H1 (cell line): Measurements from ENCODE around the gene BNC2. TPM values are rescaled to one million over a fixed set of nuclear protein-coding genes. Genes with fewer than 3 reads are reported as not detected.

Experiments
- CTCF ChIA-PET: fragments of 300-600 bp; sonication (Branson Sonifier 250); formaldehyde crosslinking; loops from one replicate; lab custom pipeline; 2021; ENCODE audit not compliant: partially characterized antibody; lab: Charles Lee
- POLR2A ChIA-PET: fragments of 300-600 bp; sonication (Branson Sonifier 250); formaldehyde crosslinking; loops from one replicate; lab custom pipeline; 2021; ENCODE audit warnings: inconsistent platforms; ENCODE audit not compliant: partially characterized antibody; lab: Charles Lee
- DNase-seq, 2 experiments: peaks; one replicate each; pipeline versions ENCODE4 v3.0.0 to v3.0.0-alpha.2; 2010 to 2022; ENCODE audit warnings: low spot score in 2 of 2, low read depth in 1 of 2, mixed read lengths in 1 of 2
- FAIRE-seq: peaks from 2 replicates; lab custom pipeline; 2011; peaks lifted over from hg19 to GRCh38; lab: Jason Lieb, UNC
- H2AFZ ChIP-seq: 2 replicates; pipeline ENCODE4 v1.8.1; 2012; ENCODE audit warnings: low read length, inconsistent platforms
- H2AK5ac ChIP-seq: 2 replicates; pipeline ENCODE4 v1.6.1; 2013; ENCODE audit warnings: low read depth, low read length
- H2BK120ac ChIP-seq: replicated peaks from 2 replicates; pipeline ENCODE3; 2013; ENCODE audit warnings: low read depth, low read length, inconsistent platforms
- H2BK12ac ChIP-seq: 2 replicates; pipeline ENCODE4 v1.6.1; 2013; ENCODE audit warnings: low read depth, low read length
- H2BK15ac ChIP-seq: 2 replicates; pipeline ENCODE4 v1.6.1; 2013; ENCODE audit warnings: low read length
- H2BK20ac ChIP-seq: 2 replicates; pipeline ENCODE4 v1.6.1; 2013; ENCODE audit warnings: low read length
- H2BK5ac ChIP-seq: 2 replicates; pipeline ENCODE4 v1.6.1; 2013; ENCODE audit warnings: low read depth, low read length
- H3K14ac ChIP-seq: 2 replicates; pipeline ENCODE4 v1.6.1; 2013; ENCODE audit warnings: inconsistent platforms; ENCODE audit not compliant: insufficient read length
- H3K18ac ChIP-seq: 2 replicates; pipeline ENCODE4 v1.6.1; 2013; ENCODE audit warnings: low read length; ENCODE audit errors: extremely low read depth
- H3K23ac ChIP-seq: 2 replicates; pipeline ENCODE4 v1.6.1; 2013; ENCODE audit warnings: inconsistent platforms; ENCODE audit not compliant: insufficient read length
- H3K23me2 ChIP-seq: 2 replicates; pipeline ENCODE4 v1.6.1; 2013; ENCODE audit warnings: low read depth, low read length
- H3K27ac ChIP-seq: 2 replicates; pipeline ENCODE4 v1.6.1; 2011; ENCODE audit warnings: low read depth, low read length, inconsistent platforms
- H3K27me3 ChIP-seq, 4 experiments: replicated peaks in 1 of 4; 1 replicate in 1 of 4; 2 replicates in 3 of 4; pipeline versions ENCODE4 v1.6.1 to v1.8.1; 2011 to 2013; ENCODE audit warnings: low read length in 3 of 4, mild to moderate bottlenecking in 3 of 4, inconsistent platforms in 2 of 4, mixed read lengths in 2 of 4, moderate library complexity in 1 of 4; ENCODE audit not compliant: control insufficient read depth in 3 of 4, insufficient read depth in 3 of 4; ENCODE audit errors: extremely low read depth in 1 of 4
- H3K36me3 ChIP-seq, 4 experiments: 2 replicates each; pipeline versions ENCODE4 v1.6.1 to v1.8.1; 2011 to 2013; ENCODE audit warnings: mild to moderate bottlenecking in 4 of 4, low read length in 3 of 4, moderate library complexity in 2 of 4, control low read depth in 1 of 4, inconsistent platforms in 1 of 4; ENCODE audit not compliant: insufficient read depth in 4 of 4, control insufficient read depth in 2 of 4
- H3K4ac ChIP-seq: replicated peaks from 2 replicates; pipeline ENCODE3; 2013; ENCODE audit warnings: low read length, low read depth, mixed read lengths, inconsistent platforms; ENCODE audit not compliant: insufficient read length
- H3K4me1 ChIP-seq, 4 experiments: replicated peaks in 1 of 4; 1 replicate in 1 of 4; 2 replicates in 3 of 4; pipeline versions ENCODE4 v1.6.1 to v1.8.1; 2011 to 2013; ENCODE audit warnings: low read length in 3 of 4, inconsistent platforms in 2 of 4, mixed read lengths in 1 of 4; ENCODE audit not compliant: insufficient read depth in 4 of 4, control insufficient read depth in 3 of 4
- H3K4me2 ChIP-seq, 2 experiments: 2 replicates each; pipeline versions ENCODE4 v1.6.1 to v1.8.1; 2011 to 2013; ENCODE audit warnings: low read depth in 2 of 2, low read length in 2 of 2, control low read depth in 1 of 2, inconsistent platforms in 1 of 2, mild to moderate bottlenecking in 1 of 2; ENCODE audit not compliant: insufficient read depth in 1 of 2
- H3K4me3 ChIP-seq, 4 experiments: fragments of 200-600, 300-600 bp in 1 of 4; sonication (generic), shearing (Covaris generic), sonication (Bioruptor Twin) in 1 of 4; 2 replicates each; pipeline versions ENCODE4 v1.5.1 to v1.8.1; 2011 to 2016; ENCODE audit warnings: low read length in 4 of 4, low read depth in 3 of 4, control low read depth in 2 of 4, inconsistent platforms in 2 of 4, mild to moderate bottlenecking in 2 of 4, mixed read lengths in 1 of 4, moderate library complexity in 1 of 4; ENCODE audit not compliant: insufficient read depth in 2 of 4; ENCODE audit errors: extremely low read depth in 1 of 4
- H3K56ac ChIP-seq: replicated peaks from 2 replicates; pipeline ENCODE3; 2013; ENCODE audit warnings: low read depth, mild to moderate bottlenecking, mixed read lengths, low read length, inconsistent platforms; ENCODE audit not compliant: insufficient read length
- H3K79me1 ChIP-seq: 2 replicates; pipeline ENCODE4 v1.6.1; 2013; ENCODE audit warnings: low read depth, low read length, control low read depth
- H3K79me2 ChIP-seq, 2 experiments: 2 replicates each; pipeline versions ENCODE4 v1.6.1 to v1.8.1; 2012 to 2013; ENCODE audit warnings: low read length in 2 of 2, mild to moderate bottlenecking in 2 of 2, inconsistent platforms in 1 of 2; ENCODE audit not compliant: insufficient read depth in 2 of 2, control insufficient read depth in 1 of 2
- H3K9ac ChIP-seq, 4 experiments: replicated peaks in 1 of 4; 1 replicate in 1 of 4; 2 replicates in 3 of 4; pipeline versions ENCODE4 v1.6.1 to v1.8.1; 2011 to 2013; ENCODE audit warnings: low read depth in 3 of 4, low read length in 3 of 4, control low read depth in 2 of 4, mild to moderate bottlenecking in 2 of 4, moderate library complexity in 2 of 4, inconsistent platforms in 1 of 4; ENCODE audit errors: extremely low read depth in 1 of 4
- H3K9me3 ChIP-seq, 2 experiments: 2 replicates each; pipeline versions ENCODE4 v1.6.1 to v1.8.1; 2012 to 2013; ENCODE audit warnings: mild to moderate bottlenecking in 2 of 2, moderate library complexity in 2 of 2, control low read depth in 1 of 2, inconsistent platforms in 1 of 2, low read depth in 1 of 2, low read length in 1 of 2, mixed read lengths in 1 of 2; ENCODE audit not compliant: insufficient read depth in 2 of 2
- H4K20me1 ChIP-seq, 2 experiments: replicated peaks in 1 of 2; 2 replicates each; pipeline versions ENCODE3 to v1.8.1; 2011 to 2013; ENCODE audit warnings: inconsistent platforms in 2 of 2, low read length in 2 of 2, mild to moderate bottlenecking in 1 of 2; ENCODE audit not compliant: insufficient read depth in 2 of 2, control insufficient read depth in 1 of 2
- H4K5ac ChIP-seq: 2 replicates; pipeline ENCODE4 v1.6.1; 2013; ENCODE audit warnings: low read length, low read depth, mixed read lengths, inconsistent platforms; ENCODE audit not compliant: insufficient read length
- H4K8ac ChIP-seq: 2 replicates; pipeline ENCODE4 v1.8.0; 2013; ENCODE audit warnings: mild to moderate bottlenecking, moderate library complexity, low read length, inconsistent platforms; ENCODE audit not compliant: insufficient read depth; ENCODE audit errors: extremely low read depth
- H4K91ac ChIP-seq: replicated peaks from 2 replicates; pipeline ENCODE3; 2013; ENCODE audit warnings: low read length, mixed read lengths, inconsistent platforms; ENCODE audit not compliant: insufficient read length
- ATF3 ChIP-seq: IDR thresholded peaks from 2 replicates; pipeline ENCODE4 v1.6.1; 2011; ENCODE audit warnings: low read depth, mild to moderate bottlenecking, low read length; ENCODE audit not compliant: insufficient read depth
- BACH1 ChIP-seq: IDR thresholded peaks from 2 replicates; pipeline ENCODE4 v1.6.1; 2012; ENCODE audit warnings: low read length, improper control_type of control experiment
- GABPA ChIP-seq: IDR thresholded peaks from 2 replicates; pipeline ENCODE4 v1.6.1; 2011; ENCODE audit warnings: mild to moderate bottlenecking, low read length, moderate library complexity, borderline replicate concordance; ENCODE audit not compliant: insufficient read depth
- KDM1A ChIP-seq: fragments of 200-600, 300-600 bp; sonication (generic); IDR thresholded peaks from 2 replicates; pipeline ENCODE4 v1.7.1; 2016; ENCODE audit warnings: mild to moderate bottlenecking, low read length, borderline replicate concordance
- MAFK ChIP-seq: IDR thresholded peaks from 2 replicates; pipeline ENCODE4 v1.6.1; 2012; ENCODE audit warnings: low read depth, mild to moderate bottlenecking, improper control_type of control experiment, low read length
- NANOG ChIP-seq: IDR thresholded peaks from 2 replicates; pipeline ENCODE4 v1.6.1; 2011; ENCODE audit warnings: low read length, low read depth, mild to moderate bottlenecking, inconsistent platforms; ENCODE audit not compliant: insufficient read depth, poor library complexity, severe bottlenecking
- POLR2A ChIP-seq, 2 experiments: IDR thresholded peaks; 1 replicate in 1 of 2; 2 replicates in 1 of 2; pipeline ENCODE4 v1.6.1; 2011; ENCODE audit warnings: low read depth in 2 of 2, low read length in 2 of 2, mild to moderate bottlenecking in 2 of 2; ENCODE audit errors: control extremely low read depth in 1 of 2
- POLR2AphosphoS5 ChIP-seq: IDR thresholded peaks from 2 replicates; pipeline ENCODE4 v1.6.1; 2011; ENCODE audit warnings: low read depth, low read length
- RFX5 ChIP-seq: IDR thresholded peaks from 2 replicates; pipeline ENCODE4 v1.6.1; 2011; ENCODE audit warnings: low read depth, low read length, improper control_type of control experiment, borderline replicate concordance
- SIN3A ChIP-seq, 2 experiments: IDR thresholded peaks in 1 of 2; conservative IDR thresholded peaks in 1 of 2; 2 replicates each; pipeline ENCODE4 v1.6.1; 2011 to 2012; ENCODE audit warnings: low read length in 2 of 2, improper control_type of control experiment in 1 of 2, low read depth in 1 of 2, mild to moderate bottlenecking in 1 of 2
- SIRT6 ChIP-seq: IDR thresholded peaks from one replicate; pipeline ENCODE4 v1.7.1; 2012; ENCODE audit warnings: low read length, inconsistent platforms
- SP1 ChIP-seq: IDR thresholded peaks from 2 replicates; pipeline ENCODE4 v1.6.1; 2011; ENCODE audit warnings: low read depth, low read length
- WGBS, 2 experiments: shearing (Covaris generic) in 1 of 2; methylation state at CpG; one replicate each; pipeline versions ENCODE4 v1.1.6 to v1.1.7; 2013 to 2015; ENCODE audit warnings: low lambda C conversion rate in 2 of 2, mixed read lengths in 2 of 2, inconsistent platforms in 1 of 2, low coverage in 1 of 2, missing lambda C conversion rate in 1 of 2; ENCODE audit not compliant: insufficient replicate concordance in 2 of 2, insufficient coverage in 1 of 2, insufficient read length in 1 of 2; ENCODE audit errors: extremely low coverage in 1 of 2, missing lambda C conversion rate in 1 of 2; 5-methylcytosine and 5-hydroxymethylcytosine counted together
- polyA plus RNA-seq, 7 experiments: library from polyadenylated mRNA; depleted of rRNA in 3 of 7; stranded (reverse) in 5 of 7; unstranded in 2 of 7; fragments of >200 nt in 5 of 7; fragments of 200-250 nt in 2 of 7; gene quantifications; 1 replicate in 5 of 7; 2 replicates in 1 of 7; 4 replicates in 1 of 7; pipeline versions ENCODE4 v1.2.1 to v1.2.3, GENCODE V29; 2011 to 2013; ENCODE audit warnings: missing spikeins in 2 of 7, mixed read lengths in 2 of 7
- total RNA-seq: library from RNA; stranded (reverse); fragmentation: NEBNext Ultra II Directional; extraction: Animal tissue kit (Norgen Biotek cat#: 25700); gene quantifications from 2 replicates; pipeline ENCODE4 v1.2.1, GENCODE V29; 2021
- TF ChIP-seq, protein P1 (sequence below): IDR thresholded peaks from 2 replicates; pipeline ENCODE4 v1.6.1; 2011; ENCODE audit warnings: low read length, improper control_type of control experiment

BNC2 gene
- total and polyA plus RNA-seq, 2 of the 8 experiments (the other 6 are each of a cell fraction or from before 2014, with no cell fraction given): 16.0 to 26.8 TPM

GRCh38 chr9:16434526-16434925, 435.9 kb downstream of the BNC2 start:
- H2BK20ac ChIP-seq: no peak overlapping the region
- H3K14ac ChIP-seq: no peak overlapping the region
- DNase-seq: no peak
- CTCF ChIA-PET: no interaction called here
- no peaks in the 10 kb centered on the region for H3K27me3 ChIP-seq
- no peak overlapping the region for H2BK120ac ChIP-seq
- H3K9ac ChIP-seq: no peak overlapping the region
- no peak overlapping the region for H3K4me3 ChIP-seq
- H3K79me1 ChIP-seq: no peaks in the 10 kb centered on the region
- no peak overlapping the region for H3K23ac ChIP-seq
- no peak overlapping the region for H3K4ac ChIP-seq
- H2BK15ac ChIP-seq: no peak overlapping the region
- H2AFZ ChIP-seq: no peak overlapping the region
- 94 to 100% methylated on average over 1 to 6 of the region's 6 CpGs for WGBS, 2 experiments
- H3K4me1 ChIP-seq: peaks cover 2 to 13% (median 4%) of the 10 kb centered on the region in 4 experiments; a peak in 3 of 7 replicates
- H3K9me3 ChIP-seq: no peaks in the 10 kb centered on the region
- FAIRE-seq: no peak
- no peak overlapping the region for H2AK5ac ChIP-seq
- H3K23me2 ChIP-seq: no peaks in the 10 kb centered on the region
- H4K8ac ChIP-seq: no peak overlapping the region
- no peaks in the 10 kb centered on the region for H4K20me1 ChIP-seq
- no peak overlapping the region for H3K56ac ChIP-seq
- H3K18ac ChIP-seq: no peak overlapping the region
- no peak overlapping the region for H4K5ac ChIP-seq
- no peaks in the 10 kb centered on the region for H3K79me2 ChIP-seq
- no peak overlapping the region for H3K4me2 ChIP-seq
- H4K91ac ChIP-seq: no peak overlapping the region
- H2BK12ac ChIP-seq: no peak overlapping the region
- peaks cover 0 to 6% (median 1%) of the 10 kb centered on the region in 4 experiments; a peak in 2 of 8 replicates for H3K36me3 ChIP-seq
- H3K27ac ChIP-seq: no peak overlapping the region
- POLR2A ChIA-PET: no interaction called here
- H2BK5ac ChIP-seq: no peak overlapping the region
- TF ChIP-seq MAFK (no peak), SP1 (no peak), RFX5 (no peak), KDM1A (no peak), BACH1 (no peak), NANOG (no peak), POLR2AphosphoS5 (no peak), ATF3 (no peak), SIRT6 (no peak), SIN3A (conservative IDR thresholded peaks at IDR 0.05 in 1 of 2, IDR thresholded peaks at IDR 0.05 in 1 of 2; ENCODE audit: low read depth in 1 of 2, low read length in 2 of 2) (no peak), GABPA (no peak), POLR2A (IDR thresholded peaks at IDR 0.05; ENCODE audit: control extremely low read depth in 1 of 2, low read depth in 2 of 2, low read length in 2 of 2) (no peak)
- TF ChIP-seq, protein P1, sequence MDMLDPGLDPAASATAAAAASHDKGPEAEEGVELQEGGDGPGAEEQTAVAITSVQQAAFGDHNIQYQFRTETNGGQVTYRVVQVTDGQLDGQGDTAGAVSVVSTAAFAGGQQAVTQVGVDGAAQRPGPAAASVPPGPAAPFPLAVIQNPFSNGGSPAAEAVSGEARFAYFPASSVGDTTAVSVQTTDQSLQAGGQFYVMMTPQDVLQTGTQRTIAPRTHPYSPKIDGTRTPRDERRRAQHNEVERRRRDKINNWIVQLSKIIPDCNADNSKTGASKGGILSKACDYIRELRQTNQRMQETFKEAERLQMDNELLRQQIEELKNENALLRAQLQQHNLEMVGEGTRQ: no peak
